Coronary artery (tissue), 2 donors: ENCODE data around the gene MIOX.

Experiments used
- DNase-seq: peaks from one replicate; pipeline ENCODE4 v3.0.0-alpha.2; 2017; ENCODE audit warnings: low spot score
- H3K27ac ChIP-seq, 2 donors: fragments of 200-600 bp; sonication (generic); one replicate each; pipeline ENCODE4 v1.5.1; 2016 to 2019
- H3K4me3 ChIP-seq: fragments of 200-600 bp; sonication (generic); 2 replicates; pipeline ENCODE4 v1.5.1; 2016; ENCODE audit warnings: mild to moderate bottlenecking, moderate library complexity
- TF ChIP-seq, protein P1 (sequence below): fragments of 200-600 bp; sonication (generic); IDR thresholded peaks from one replicate; pipeline ENCODE4 v1.5.1; 2019; ENCODE audit warnings: antibody characterized with exemption

MIOX gene

DNA sequence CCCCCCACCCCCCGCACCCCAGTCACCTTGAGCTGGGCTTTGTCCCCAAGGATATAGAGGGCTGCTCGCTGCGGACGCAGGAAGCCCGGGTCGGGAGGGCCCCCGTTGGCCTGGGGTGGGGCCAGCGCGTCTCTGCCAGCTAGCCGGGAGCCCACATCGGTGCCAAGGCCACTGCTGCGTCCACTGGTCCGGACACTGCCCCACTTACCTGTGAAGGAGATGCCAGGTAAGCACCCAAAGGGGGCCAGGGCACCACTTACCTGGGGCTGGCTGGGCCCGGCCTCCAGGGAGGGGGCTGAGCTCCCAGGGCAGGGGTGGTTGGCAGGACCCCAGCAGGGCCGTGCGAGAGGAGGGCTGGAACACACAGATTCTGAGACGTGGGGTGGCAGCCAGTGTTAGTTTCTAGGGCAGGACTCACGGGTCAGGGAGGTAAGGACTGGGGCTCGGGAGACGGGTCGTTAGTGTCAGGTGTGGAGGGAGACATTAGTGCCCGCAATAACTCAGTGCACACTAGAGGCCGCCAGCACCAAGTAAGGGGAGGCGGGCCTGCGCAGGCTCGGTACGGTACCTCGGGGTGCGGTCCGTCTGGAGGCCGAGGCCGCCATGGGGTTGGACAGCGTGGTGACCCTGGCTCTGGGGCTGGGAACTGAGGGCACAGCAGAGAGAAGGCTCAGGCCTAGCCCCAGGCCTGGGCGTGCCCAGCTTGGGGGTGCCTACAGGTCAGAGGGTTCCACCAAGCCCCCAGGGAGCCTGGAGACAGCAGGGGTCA, 30.0 kb upstream of the MIOX start:
- TF ChIP-seq, protein P1, sequence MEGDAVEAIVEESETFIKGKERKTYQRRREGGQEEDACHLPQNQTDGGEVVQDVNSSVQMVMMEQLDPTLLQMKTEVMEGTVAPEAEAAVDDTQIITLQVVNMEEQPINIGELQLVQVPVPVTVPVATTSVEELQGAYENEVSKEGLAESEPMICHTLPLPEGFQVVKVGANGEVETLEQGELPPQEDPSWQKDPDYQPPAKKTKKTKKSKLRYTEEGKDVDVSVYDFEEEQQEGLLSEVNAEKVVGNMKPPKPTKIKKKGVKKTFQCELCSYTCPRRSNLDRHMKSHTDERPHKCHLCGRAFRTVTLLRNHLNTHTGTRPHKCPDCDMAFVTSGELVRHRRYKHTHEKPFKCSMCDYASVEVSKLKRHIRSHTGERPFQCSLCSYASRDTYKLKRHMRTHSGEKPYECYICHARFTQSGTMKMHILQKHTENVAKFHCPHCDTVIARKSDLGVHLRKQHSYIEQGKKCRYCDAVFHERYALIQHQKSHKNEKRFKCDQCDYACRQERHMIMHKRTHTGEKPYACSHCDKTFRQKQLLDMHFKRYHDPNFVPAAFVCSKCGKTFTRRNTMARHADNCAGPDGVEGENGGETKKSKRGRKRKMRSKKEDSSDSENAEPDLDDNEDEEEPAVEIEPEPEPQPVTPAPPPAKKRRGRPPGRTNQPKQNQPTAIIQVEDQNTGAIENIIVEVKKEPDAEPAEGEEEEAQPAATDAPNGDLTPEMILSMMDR, result no peak
- no peak for DNase-seq

DNA sequence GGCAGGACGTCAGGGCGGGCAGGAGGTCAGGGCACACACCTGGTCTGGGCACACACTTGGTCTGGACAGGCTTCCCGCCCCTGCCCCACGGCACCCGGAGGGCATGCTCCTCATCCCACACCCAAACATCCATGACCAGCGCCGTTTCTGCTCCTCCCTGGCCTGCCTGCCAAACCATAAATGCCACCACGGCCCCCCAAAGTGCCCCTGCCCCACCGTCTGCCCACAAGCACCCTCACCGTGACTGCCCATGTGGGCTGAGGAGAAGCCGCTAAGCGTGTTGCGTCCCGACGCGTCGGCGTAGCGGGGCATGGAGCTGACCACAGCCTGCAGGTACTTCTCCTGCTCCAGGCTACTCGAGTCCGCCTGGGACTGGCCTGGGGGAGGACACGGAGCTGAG, 27.6 kb upstream of the MIOX start:
- H3K4me3 ChIP-seq, result no peak overlapping the region
- H3K27ac ChIP-seq, result no peak overlapping the region
- DNase-seq, result no peak
- TF ChIP-seq, protein P1, result no peak

More for the DNA sequence above, 30.0 kb upstream of the MIOX start:
- Histone ChIP-seq H3K27ac (no peak overlapping the region), H3K4me3 (no peak overlapping the region)

DNA sequence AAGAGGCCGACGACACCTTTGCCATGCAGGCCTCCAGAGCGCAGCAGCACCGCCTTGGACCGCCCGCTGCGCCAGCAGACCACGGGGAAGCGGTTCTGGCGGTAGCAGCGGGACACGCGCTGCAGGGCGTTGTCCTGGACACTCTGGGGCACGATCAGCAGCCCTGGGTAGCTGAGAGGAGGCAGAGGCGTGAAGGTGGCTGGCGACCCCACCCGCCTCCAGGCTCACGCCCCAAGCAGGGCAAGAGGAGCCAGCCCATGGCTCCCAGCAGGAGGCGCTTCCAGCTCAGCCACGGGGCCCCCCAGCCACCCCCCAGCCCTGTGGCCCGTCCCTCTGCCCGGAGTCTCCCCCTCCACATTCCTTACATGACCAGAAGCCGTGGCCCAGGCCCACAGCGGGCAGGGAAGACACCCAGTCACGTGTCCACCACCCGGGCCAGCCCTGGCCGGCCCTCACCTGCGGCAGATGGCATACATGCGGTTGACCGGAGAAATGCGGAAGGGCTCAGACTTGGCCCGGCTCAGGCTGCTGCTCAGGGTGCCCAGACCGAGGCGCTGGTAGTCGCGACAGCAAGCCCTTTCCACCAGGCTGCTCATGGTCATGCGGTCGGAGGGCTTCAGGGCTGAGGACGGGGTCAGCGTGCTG, 27.0 kb upstream of the MIOX start:
- no peak for DNase-seq
- H3K27ac ChIP-seq, result no peak overlapping the region

DNA sequence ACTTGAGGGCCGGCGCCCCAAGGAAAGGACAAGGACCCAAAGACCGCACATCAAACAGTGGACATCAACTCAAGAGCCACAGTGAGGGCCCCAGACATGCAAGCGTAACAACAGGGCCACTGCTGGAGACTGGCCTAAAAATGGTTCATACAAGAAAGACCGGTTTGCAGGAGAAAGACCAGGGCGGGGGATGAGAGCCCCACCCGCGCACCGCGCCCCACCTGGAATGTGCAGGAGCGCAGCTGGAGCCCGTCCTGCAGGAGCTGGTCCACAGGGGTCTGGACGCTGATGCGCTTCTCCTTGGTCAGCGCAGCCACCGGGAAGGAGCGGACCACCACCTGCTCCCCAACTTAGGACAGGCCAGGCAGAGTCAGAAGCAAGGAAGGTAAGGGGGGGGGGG, 25.7 kb upstream of the MIOX start:
- TF ChIP-seq, protein P1, result no peak
- no peak for DNase-seq
- H3K4me3 ChIP-seq, result no peak overlapping the region
- no peak overlapping the region for H3K27ac ChIP-seq

More for the DNA sequence above, 27.0 kb upstream of the MIOX start:
- H3K4me3 ChIP-seq, result no peak overlapping the region
- TF ChIP-seq, protein P1, result no peak

DNA sequence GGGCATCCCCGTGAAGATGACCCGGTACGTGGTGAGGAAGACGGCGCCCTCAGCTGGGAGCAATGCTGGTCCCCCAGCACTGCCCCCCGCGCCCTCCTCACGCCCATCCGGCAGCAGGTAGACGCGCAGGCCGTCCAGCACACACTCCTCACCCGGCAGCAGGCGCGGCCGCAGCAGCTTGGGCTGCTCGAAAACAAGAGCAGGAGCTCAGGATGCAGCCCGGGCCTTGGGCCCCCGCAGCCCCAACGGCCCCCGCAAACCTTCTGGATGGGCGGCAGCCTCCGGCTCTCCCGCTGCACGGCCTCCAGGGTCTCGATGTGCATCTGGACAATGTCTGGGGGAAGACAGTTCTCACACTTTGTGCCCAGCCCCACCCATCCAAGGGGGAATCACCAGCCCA, 25.1 kb upstream of the MIOX start:
- TF ChIP-seq, protein P1, result no peak
- Histone ChIP-seq H3K4me3 (no peak overlapping the region), H3K27ac (no peak overlapping the region)
- DNase-seq, result no peak

GRCh38 chr22:50461979-50462540, 24.6 kb upstream of the MIOX start:
- no peak overlapping the region for H3K4me3 ChIP-seq
- H3K27ac ChIP-seq, result no peak overlapping the region
- TF ChIP-seq, protein P1, result no peak
- DNase-seq, result no peak
